DOHH2 (cell line): ENCODE results near the gene FARS2.
"Not testable (repeated sequence)": the region's sequence is repeated elsewhere in the genome, so short reads cannot be mapped to it uniquely, and the experiment has no call there.

Source experiments
- H3F3A ChIP-seq: fragments of 200-600 bp; sonication (generic), shearing (Covaris generic); 2 replicates; pipeline ENCODE4 v1.6.0; 2016; ENCODE audit warnings: antibody characterized with exemption, mild to moderate bottlenecking; ENCODE audit not compliant: control insufficient read depth, insufficient read depth
- H3K27ac ChIP-seq: fragments of 200-600 bp; sonication (generic); 2 replicates; pipeline ENCODE4 v1.5.1; 2014; ENCODE audit warnings: low read depth, mild to moderate bottlenecking, low read length, moderate library complexity
- H3K27me3 ChIP-seq: fragments of 200-600 bp; sonication (generic); 2 replicates; pipeline ENCODE4 v1.6.1; 2014; ENCODE audit warnings: mild to moderate bottlenecking, low read length, mixed read lengths; ENCODE audit not compliant: control insufficient read depth
- H3K36me3 ChIP-seq: fragments of 200-600 bp; sonication (generic); 2 replicates; pipeline ENCODE4 v1.6.1; 2014; ENCODE audit warnings: mild to moderate bottlenecking, low read length, moderate library complexity, mixed read lengths; ENCODE audit not compliant: control insufficient read depth
- H3K4me1 ChIP-seq: fragments of 200-600 bp; sonication (generic); 2 replicates; pipeline ENCODE4 v1.6.1; 2014; ENCODE audit warnings: mild to moderate bottlenecking, low read length, mixed read lengths; ENCODE audit not compliant: control insufficient read depth
- H3K4me2 ChIP-seq: fragments of 200-600 bp; sonication (generic); 2 replicates; pipeline ENCODE4 v1.6.0; 2014; ENCODE audit warnings: mild to moderate bottlenecking, low read length, moderate library complexity
- H3K4me3 ChIP-seq: fragments of 200-600 bp; sonication (generic); 2 replicates; pipeline ENCODE4 v1.5.1; 2014; ENCODE audit warnings: mild to moderate bottlenecking, low read length, mixed read lengths
- H3K79me2 ChIP-seq: fragments of 200-600 bp; sonication (generic); 2 replicates; pipeline ENCODE4 v1.6.1; 2014; ENCODE audit warnings: mild to moderate bottlenecking, low read length, mixed read lengths; ENCODE audit not compliant: control insufficient read depth
- H3K9me2 ChIP-seq: fragments of 200-600 bp; sonication (generic); replicated peaks from 2 replicates; pipeline ENCODE4 v1.6.1; 2014; ENCODE audit warnings: mild to moderate bottlenecking, low read length, mixed read lengths; ENCODE audit not compliant: control insufficient read depth
- H3K9me3 ChIP-seq: fragments of 200-600 bp; sonication (generic); 2 replicates; pipeline ENCODE4 v1.6.1; 2014; ENCODE audit warnings: antibody characterized with exemption, low read length, mixed read lengths; ENCODE audit not compliant: control insufficient read depth, insufficient read depth
- H4K20me1 ChIP-seq: fragments of 200-600 bp; sonication (generic); 2 replicates; pipeline ENCODE4 v1.6.0; 2014; ENCODE audit warnings: low read depth, mild to moderate bottlenecking, antibody characterized with exemption, low read length, moderate library complexity; ENCODE audit not compliant: control insufficient read depth, insufficient read depth
- CTCF ChIP-seq: fragments of 200-600 bp; sonication (generic); IDR thresholded peaks from one replicate; pipeline ENCODE4 v1.5.1; 2014; ENCODE audit warnings: antibody characterized with exemption, mild to moderate bottlenecking, low read depth, low read length; ENCODE audit not compliant: poor library complexity, severe bottlenecking
- EZH2phosphoT487 ChIP-seq: fragments of 200-600 bp; sonication (generic); IDR thresholded peaks from 2 replicates; pipeline ENCODE4 v1.6.1; 2017; ENCODE audit warnings: borderline replicate concordance, mild to moderate bottlenecking, antibody characterized with exemption, low read length, moderate library complexity, mixed read lengths

The FARS2 gene

GRCh38 chr6:5681480-5681879 is 420.2 kb downstream of the FARS2 start:
- Histone ChIP-seq H3K9me2 (no peaks in the 10 kb centered on the region), H3K9me3 (no peaks in the 10 kb centered on the region), H3K27ac (no peak overlapping the region), H3K4me1 (peaks cover 26% of the 10 kb centered on the region), H3K36me3 (no peaks in the 10 kb centered on the region), H4K20me1 (no peaks in the 10 kb centered on the region), H3K79me2 (no peaks in the 10 kb centered on the region), H3K27me3 (no peaks in the 10 kb centered on the region), H3F3A (0 out of 2 replicates have a peak, but pooled peaks cover 7% of the 10 kb centered on the region), H3K4me3 (no peak overlapping the region), H3K4me2 (no peak overlapping the region)
- TF ChIP-seq CTCF: no peak
- TF ChIP-seq EZH2phosphoT487: no peak

DNA sequence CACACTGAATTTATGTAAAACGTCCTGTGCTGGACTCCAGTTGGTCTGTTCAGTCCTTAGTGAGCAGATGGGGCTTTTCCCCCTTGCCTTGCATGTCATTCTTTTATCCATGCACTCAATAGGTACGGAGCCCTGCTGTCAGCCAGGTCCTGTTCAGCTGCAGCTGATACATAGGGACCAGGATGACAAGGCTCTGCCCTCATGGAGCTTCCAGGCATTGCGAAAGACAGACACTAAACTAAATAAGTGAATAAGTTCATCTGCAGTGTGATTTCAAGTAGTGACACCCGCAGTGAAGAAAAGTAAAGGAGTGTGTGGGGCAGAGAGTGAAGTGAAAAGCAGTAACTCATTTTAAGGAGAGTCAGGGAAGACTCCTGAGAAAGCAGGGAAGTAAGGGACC is 421.2 kb downstream of the FARS2 start:
- Histone ChIP-seq H3K9me3 (no peaks in the 10 kb centered on the region), H3K79me2 (no peaks in the 10 kb centered on the region), H3K27ac (no peak overlapping the region), H3K4me3 (no peak overlapping the region), H3K4me1 (peaks cover 26% of the 10 kb centered on the region), H3K4me2 (no peak overlapping the region), H3K9me2 (no peaks in the 10 kb centered on the region), H3F3A (0 out of 2 replicates have a peak, but pooled peaks cover 7% of the 10 kb centered on the region), H4K20me1 (no peaks in the 10 kb centered on the region), H3K27me3 (no peaks in the 10 kb centered on the region), H3K36me3 (no peaks in the 10 kb centered on the region)
- TF ChIP-seq EZH2phosphoT487: no peak

DNA sequence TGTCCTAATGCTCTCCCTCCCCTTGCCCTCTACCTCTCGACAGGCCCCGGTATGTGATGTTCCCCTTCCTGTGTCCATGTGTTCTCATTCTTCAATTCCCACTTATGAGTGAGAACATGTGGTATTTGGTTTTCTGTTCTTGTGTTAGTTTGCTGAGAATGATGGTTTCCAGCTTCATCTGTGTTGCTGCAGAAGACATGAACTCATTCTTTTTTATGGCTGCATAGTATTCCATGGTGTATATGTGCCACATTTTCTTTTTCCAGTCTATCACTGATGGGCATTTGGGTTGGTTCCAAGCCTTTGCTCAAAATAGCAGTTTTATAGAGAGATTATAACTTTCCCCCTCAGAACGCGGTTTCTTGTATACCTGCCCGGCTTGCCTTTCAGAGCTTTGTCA is 422.4 kb downstream of the FARS2 start:
- not testable (repeated sequence) for H3K27ac ChIP-seq, H3K4me2 ChIP-seq, H3K79me2 ChIP-seq, H4K20me1 ChIP-seq, H3K27me3 ChIP-seq, H3F3A ChIP-seq, H3K9me2 ChIP-seq, H3K9me3 ChIP-seq, H3K4me3 ChIP-seq, H3K36me3 ChIP-seq
- peaks cover 26% of the 10 kb centered on the region for H3K4me1 ChIP-seq

DNA sequence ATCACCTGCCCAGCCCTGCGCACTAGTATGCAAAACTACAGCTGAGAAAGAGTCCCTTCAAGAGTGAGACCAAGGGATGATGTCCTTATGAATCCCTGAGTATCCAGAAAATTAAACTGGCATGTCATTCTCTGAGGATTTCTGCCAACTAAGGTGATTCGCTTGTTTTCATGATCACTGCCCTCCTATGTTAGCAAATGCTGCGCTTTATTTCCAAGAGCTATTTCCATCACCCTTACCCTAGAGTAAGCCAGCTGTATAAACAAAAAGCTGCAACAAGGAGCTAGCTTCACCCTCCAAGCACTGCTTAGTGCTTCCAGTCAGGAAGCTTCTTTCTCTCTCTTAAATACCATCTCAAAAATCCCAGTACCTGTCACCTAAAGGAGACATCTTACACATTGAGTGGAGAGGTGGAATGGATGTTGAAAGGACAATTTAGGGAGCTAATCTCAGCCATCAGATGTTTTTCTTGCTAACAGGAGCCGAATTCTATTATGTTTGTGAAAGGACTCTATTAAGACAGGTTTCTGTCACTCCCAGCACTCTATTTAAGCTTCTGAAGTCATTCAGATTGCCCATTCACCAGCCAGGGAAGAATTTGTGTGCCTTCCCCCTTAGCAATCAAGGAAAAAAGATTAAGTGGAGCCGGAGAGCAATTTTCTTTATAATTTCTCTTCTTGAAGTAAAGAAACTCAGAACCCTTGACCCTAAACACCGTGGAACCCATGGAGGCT is 423.2 kb downstream of the FARS2 start:
- Histone ChIP-seq H3K27me3 (no peaks in the 10 kb centered on the region), H3K4me3 (no peak overlapping the region), H3K4me2 (no peak overlapping the region)

More for the DNA sequence above, 423.2 kb downstream of the FARS2 start:
- Histone ChIP-seq H3F3A (0 out of 2 replicates have a peak, but pooled peaks cover 7% of the 10 kb centered on the region), H3K4me1 (peaks cover 22% of the 10 kb centered on the region), H4K20me1 (no peaks in the 10 kb centered on the region), H3K27ac (no peak overlapping the region), H3K79me2 (no peaks in the 10 kb centered on the region), H3K36me3 (no peaks in the 10 kb centered on the region), H3K9me2 (no peaks in the 10 kb centered on the region), H3K9me3 (no peaks in the 10 kb centered on the region)
- TF ChIP-seq CTCF: no peak
